ENCODE results near the gene ZNF577. TPM values are rescaled to one million over a fixed set of nuclear protein-coding genes. Genes with fewer than 3 reads are reported as not detected.

ZNF577 gene
- total RNA-seq, 4 donors from 2014 or later, result 10.4 to 26.6 (median 12.5) TPM

GRCh38 chr19:51821921-51822320, 65.8 kb downstream of the ZNF577 start:
- TF ChIP-seq, protein P1, sequence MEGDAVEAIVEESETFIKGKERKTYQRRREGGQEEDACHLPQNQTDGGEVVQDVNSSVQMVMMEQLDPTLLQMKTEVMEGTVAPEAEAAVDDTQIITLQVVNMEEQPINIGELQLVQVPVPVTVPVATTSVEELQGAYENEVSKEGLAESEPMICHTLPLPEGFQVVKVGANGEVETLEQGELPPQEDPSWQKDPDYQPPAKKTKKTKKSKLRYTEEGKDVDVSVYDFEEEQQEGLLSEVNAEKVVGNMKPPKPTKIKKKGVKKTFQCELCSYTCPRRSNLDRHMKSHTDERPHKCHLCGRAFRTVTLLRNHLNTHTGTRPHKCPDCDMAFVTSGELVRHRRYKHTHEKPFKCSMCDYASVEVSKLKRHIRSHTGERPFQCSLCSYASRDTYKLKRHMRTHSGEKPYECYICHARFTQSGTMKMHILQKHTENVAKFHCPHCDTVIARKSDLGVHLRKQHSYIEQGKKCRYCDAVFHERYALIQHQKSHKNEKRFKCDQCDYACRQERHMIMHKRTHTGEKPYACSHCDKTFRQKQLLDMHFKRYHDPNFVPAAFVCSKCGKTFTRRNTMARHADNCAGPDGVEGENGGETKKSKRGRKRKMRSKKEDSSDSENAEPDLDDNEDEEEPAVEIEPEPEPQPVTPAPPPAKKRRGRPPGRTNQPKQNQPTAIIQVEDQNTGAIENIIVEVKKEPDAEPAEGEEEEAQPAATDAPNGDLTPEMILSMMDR (IDR thresholded peaks at IDR 0.05), result no peak
- DNase-seq (ENCODE audit: low spot score) (no peak), ATAC-seq (ENCODE audit: low FRiP score) (no peak)

- no peak for ATAC-seq (ENCODE audit: low FRiP score)
- no peak for DNase-seq (ENCODE audit: low spot score)
- TF ChIP-seq, protein P1 (IDR thresholded peaks at IDR 0.05), result no peak
Observed at GRCh38 chr19:51821456-51821855, 66.3 kb downstream of the ZNF577 start.

Other genes starting within 250 kb of the ZNF577 start
- gene SIGLEC14, start 241.1 kb downstream of the ZNF577 start, total RNA-seq, result 10 to 100 TPM in 2 of 4 donors, 1 to 10 TPM in 1, not detected in 1; 1.9 to 12.6 (median 12.2) TPM
- gene SPACA6, start 194.6 kb downstream of the ZNF577 start, total RNA-seq, result 10 to 100 TPM in 3 of 4 donors, 1 to 10 TPM in 1; 6.2 to 14.2 (median 11.4) TPM
- 100 to 1,000 TPM in 2 of 4 donors, 10 to 100 TPM in 1, 1 to 10 TPM in 1; 1.1 to 534 (median 190) TPM for gene HAS1, start 164.0 kb downstream of the ZNF577 start, total RNA-seq
- gene FPR1, start 136.1 kb downstream of the ZNF577 start, total RNA-seq, result 10 to 100 TPM; 15.0 to 77.5 (median 56.5) TPM
- 10 to 100 TPM in 1 of 4 donors, 1 to 10 TPM in 3; 3.1 to 16.2 (median 7.5) TPM for gene FPR2, start 126.8 kb downstream of the ZNF577 start, total RNA-seq
- gene FPR3, start 92.8 kb downstream of the ZNF577 start, total RNA-seq, result 10 to 100 TPM; 10.2 to 50.0 (median 23.9) TPM
- 10 to 100 TPM in 2 of 4 donors, 1 to 10 TPM in 2; 8.2 to 13.3 (median 10.6) TPM for gene ZNF649, start 17.1 kb upstream of the ZNF577 start, total RNA-seq
- 1 to 10 TPM; 2.7 to 9.0 (median 6.1) TPM for gene ZNF613, start 39.5 kb upstream of the ZNF577 start, total RNA-seq
- gene ZNF350, start 98.9 kb upstream of the ZNF577 start, total RNA-seq, result 10 to 100 TPM in 1 of 4 donors, 1 to 10 TPM in 3; 8.3 to 15.4 (median 8.7) TPM
- gene ZNF615, start 120.3 kb upstream of the ZNF577 start, total RNA-seq, result 10 to 100 TPM in 1 of 4 donors, 1 to 10 TPM in 3; 7.0 to 12.8 (median 8.6) TPM
- gene ZNF614, start 140.4 kb upstream of the ZNF577 start, total RNA-seq, result 10 to 100 TPM in 1 of 4 donors, 1 to 10 TPM in 3; 6.8 to 12.7 (median 8.3) TPM
- 10 to 100 TPM in 3 of 4 donors, 1 to 10 TPM in 1; 7.3 to 15.3 (median 11.7) TPM for gene ZNF432, start 160.9 kb upstream of the ZNF577 start, total RNA-seq
- gene ZNF841, start 207.8 kb upstream of the ZNF577 start, total RNA-seq, result 10 to 100 TPM; 11.2 to 32.9 (median 21.8) TPM